Astrocyte of the cerebellum (primary cell): ENCODE measurements around the gene SLC34A1.

Experiments
- DNase-seq: peaks from one replicate; pipeline ENCODE4 v3.0.0-alpha.2; 2011; ENCODE audit warnings: low read depth
- H3K4me3 ChIP-seq: 2 replicates; pipeline ENCODE4 v1.5.1; 2011; ENCODE audit warnings: mild to moderate bottlenecking, low read depth, low read length, moderate library complexity
- CTCF ChIP-seq: IDR thresholded peaks from 2 replicates; pipeline ENCODE4 v1.5.1; 2012; ENCODE audit warnings: low read length, low read depth, moderate library complexity, mild to moderate bottlenecking; ENCODE audit errors: missing control alignments
- in situ Hi-C: cut with HindIII; loops from 2 replicates; pipeline ENCODE4 v1.10.0; 2017; ENCODE audit warnings: low sequenced_read_pairs

SLC34A1 gene

GRCh38 chr5:177434942-177435738, 50.9 kb downstream of the SLC34A1 start:
- no peak for DNase-seq
- TF ChIP-seq CTCF = no peak
- no peak overlapping the region for H3K4me3 ChIP-seq
- in situ Hi-C loops = no loop called here

- H3K4me3 ChIP-seq = no peak overlapping the region
- no peak for TF ChIP-seq CTCF
- in situ Hi-C loops = no loop called here
- DNase-seq = no peak
Measured at GRCh38 chr5:177435847-177436536, 51.8 kb downstream of the SLC34A1 start.

DNA sequence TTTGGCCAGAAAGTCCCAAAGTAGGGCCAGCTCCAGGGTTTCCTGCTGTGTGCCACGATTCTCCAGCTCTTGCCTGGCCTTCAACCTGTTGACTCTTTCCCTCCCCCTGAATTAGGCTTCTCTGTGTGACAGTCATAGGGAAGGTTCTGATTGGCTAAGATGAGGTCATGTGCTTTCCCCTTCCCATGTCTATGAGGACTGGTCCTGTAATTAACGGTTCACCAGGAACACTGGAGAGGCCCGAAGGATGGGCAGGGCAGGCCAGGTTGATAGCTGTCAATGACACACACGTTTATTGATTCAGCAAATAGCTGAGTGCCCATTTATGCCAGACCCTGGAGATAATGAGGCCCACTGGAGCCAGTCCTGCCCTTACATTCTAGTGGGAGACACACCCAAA, 53.4 kb downstream of the SLC34A1 start:
- in situ Hi-C loops = no loop called here
- H3K4me3 ChIP-seq = no peak overlapping the region
- TF ChIP-seq CTCF = no peak
- no peak for DNase-seq

- in situ Hi-C loops = no loop called here
- no peak overlapping the region for H3K4me3 ChIP-seq
- DNase-seq = no peak
- no peak for TF ChIP-seq CTCF
Measured at GRCh38 chr5:177438468-177438867, 54.2 kb downstream of the SLC34A1 start.

DNA sequence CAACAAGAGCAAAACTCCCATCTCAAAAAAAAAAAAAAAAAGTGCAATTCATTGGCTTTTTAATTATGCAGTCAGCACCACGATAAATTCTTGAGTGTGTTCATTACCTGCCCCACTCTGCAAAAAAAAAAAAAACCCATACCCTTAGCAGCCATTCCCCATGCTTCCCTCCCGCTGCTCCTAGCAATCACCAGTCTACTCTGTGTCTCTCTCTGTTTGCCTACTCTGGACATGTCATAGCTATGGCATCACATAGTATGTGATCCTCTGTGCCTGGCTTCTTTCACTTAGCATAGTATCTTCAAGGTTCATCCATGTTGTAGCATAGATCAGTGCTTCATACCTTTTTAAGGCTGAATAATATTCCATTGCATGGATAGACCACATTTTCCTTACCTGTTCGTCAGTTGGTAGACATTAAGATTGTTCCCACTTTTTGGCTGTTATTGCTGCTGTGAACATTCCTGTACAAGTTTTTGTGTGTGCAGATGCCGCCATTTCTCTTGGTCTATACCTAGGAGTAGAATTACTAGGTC, 55.4 kb downstream of the SLC34A1 start:
- in situ Hi-C loops = loop anchor here (5.0 kb wide), 2 partner anchors 32 to 77 kb away; partner anchors contain the start of gene F12
- H3K4me3 ChIP-seq = no peak overlapping the region
- no peak for TF ChIP-seq CTCF
- no peak for DNase-seq

GRCh38 chr5:177440211-177440989, 56.2 kb downstream of the SLC34A1 start:
- H3K4me3 ChIP-seq = no peak overlapping the region
- in situ Hi-C loops = loop anchor here (5.0 kb wide), 2 partner anchors 33 to 78 kb away; partner anchors contain the start of gene F12
- TF ChIP-seq CTCF = no peak
- no peak for DNase-seq
